Measurements from ENCODE around the gene WNT9A. TPM values are rescaled to one million over a fixed set of nuclear protein-coding genes. Genes with fewer than 3 reads are reported as not detected.
"Not testable (repeated sequence)": the region's sequence is repeated elsewhere in the genome, so short reads cannot be mapped to it uniquely, and the experiment has no call there.

Gene WNT9A
- polyA plus RNA-seq, 1 donor from 2014 or later = 0.57 TPM

GRCh38 chr1:227967815-227968214, 20.1 kb upstream of the WNT9A start:
- not testable (repeated sequence) for H4K20me1 ChIP-seq (ENCODE audit: insufficient read depth); H3K36me3 ChIP-seq (ENCODE audit: insufficient read depth, low read length); H3K79me2 ChIP-seq (replicated peaks; ENCODE audit: insufficient read depth, low read length); H3K9me2 ChIP-seq (ENCODE audit: insufficient read depth, low read length); H3K9ac ChIP-seq (ENCODE audit: low read length); H3F3A ChIP-seq (ENCODE audit: insufficient read depth, low read length, poor library complexity, severe bottlenecking); H3K4me2 ChIP-seq (ENCODE audit: low read length); H3K27ac ChIP-seq (ENCODE audit: low read length); H2AFZ ChIP-seq (ENCODE audit: low read depth, low read length); H3K4me3 ChIP-seq (ENCODE audit: low read length); H3K27me3 ChIP-seq (ENCODE audit: insufficient read depth, low read depth, low read length); H3K9me3 ChIP-seq (ENCODE audit: low read length)

DNA sequence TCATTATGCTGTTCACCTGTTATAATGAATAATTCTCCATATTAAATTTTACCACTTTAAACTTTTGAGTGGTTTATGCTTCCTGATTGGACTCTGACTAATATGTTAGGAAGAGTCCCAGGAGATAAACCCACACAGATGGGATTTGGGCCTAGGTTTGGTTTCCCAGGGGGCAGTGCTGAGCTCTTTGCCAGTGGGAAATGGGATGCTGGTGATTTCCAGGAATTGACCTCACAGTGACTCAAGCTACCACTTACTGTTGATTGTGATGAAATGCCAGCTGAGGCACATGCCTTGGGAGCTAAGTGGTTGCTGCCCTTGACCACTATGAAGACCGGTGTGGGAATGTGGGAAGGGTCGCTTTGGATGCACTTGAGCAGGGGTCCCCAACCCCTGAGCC, 19.0 kb upstream of the WNT9A start:
- not testable (repeated sequence) for H3K27ac ChIP-seq (ENCODE audit: low read length); H3K9me3 ChIP-seq (ENCODE audit: low read length); H3F3A ChIP-seq (ENCODE audit: insufficient read depth, low read length, poor library complexity, severe bottlenecking); H3K36me3 ChIP-seq (ENCODE audit: insufficient read depth, low read length); H2AFZ ChIP-seq (ENCODE audit: low read depth, low read length); H3K9me2 ChIP-seq (ENCODE audit: insufficient read depth, low read length); H3K27me3 ChIP-seq (ENCODE audit: insufficient read depth, low read depth, low read length); H3K79me2 ChIP-seq (replicated peaks; ENCODE audit: insufficient read depth, low read length); H3K4me2 ChIP-seq (ENCODE audit: low read length); H4K20me1 ChIP-seq (ENCODE audit: insufficient read depth); H3K4me3 ChIP-seq (ENCODE audit: low read length); H3K9ac ChIP-seq (ENCODE audit: low read length)

GRCh38 chr1:227961651-227962466, 14.1 kb upstream of the WNT9A start:
- no peaks in the 10 kb centered on the region for H4K20me1 ChIP-seq (ENCODE audit: insufficient read depth)
- H3K27ac ChIP-seq (ENCODE audit: low read length) = no peak overlapping the region
- no peaks in the 10 kb centered on the region for H3K9me3 ChIP-seq (ENCODE audit: low read length)
- H2AFZ ChIP-seq (ENCODE audit: low read depth, low read length) = no peak overlapping the region
- TF ChIP-seq MXI1 (conservative IDR thresholded peaks at IDR 0.05; ENCODE audit: poor library complexity, severe bottlenecking) (no peak), POLR2AphosphoS5 (IDR thresholded peaks at IDR 0.05) (no peak), RAD21 (conservative IDR thresholded peaks at IDR 0.05) (no peak), EP300 (conservative IDR thresholded peaks at IDR 0.05; ENCODE audit: poor library complexity, severe bottlenecking) (no peak), TAF1 (IDR thresholded peaks at IDR 0.05; ENCODE audit: low read depth) (no peak), SMC3 (conservative IDR thresholded peaks at IDR 0.05; ENCODE audit: poor library complexity) (no peak), REST (IDR thresholded peaks at IDR 0.05; ENCODE audit: borderline replicate concordance) (no peak), EZH2 (IDR thresholded peaks at IDR 0.05; ENCODE audit: borderline replicate concordance, insufficient read depth, low read length, poor library complexity, severe bottlenecking) (no peak)
- TF ChIP-seq, protein P1, sequence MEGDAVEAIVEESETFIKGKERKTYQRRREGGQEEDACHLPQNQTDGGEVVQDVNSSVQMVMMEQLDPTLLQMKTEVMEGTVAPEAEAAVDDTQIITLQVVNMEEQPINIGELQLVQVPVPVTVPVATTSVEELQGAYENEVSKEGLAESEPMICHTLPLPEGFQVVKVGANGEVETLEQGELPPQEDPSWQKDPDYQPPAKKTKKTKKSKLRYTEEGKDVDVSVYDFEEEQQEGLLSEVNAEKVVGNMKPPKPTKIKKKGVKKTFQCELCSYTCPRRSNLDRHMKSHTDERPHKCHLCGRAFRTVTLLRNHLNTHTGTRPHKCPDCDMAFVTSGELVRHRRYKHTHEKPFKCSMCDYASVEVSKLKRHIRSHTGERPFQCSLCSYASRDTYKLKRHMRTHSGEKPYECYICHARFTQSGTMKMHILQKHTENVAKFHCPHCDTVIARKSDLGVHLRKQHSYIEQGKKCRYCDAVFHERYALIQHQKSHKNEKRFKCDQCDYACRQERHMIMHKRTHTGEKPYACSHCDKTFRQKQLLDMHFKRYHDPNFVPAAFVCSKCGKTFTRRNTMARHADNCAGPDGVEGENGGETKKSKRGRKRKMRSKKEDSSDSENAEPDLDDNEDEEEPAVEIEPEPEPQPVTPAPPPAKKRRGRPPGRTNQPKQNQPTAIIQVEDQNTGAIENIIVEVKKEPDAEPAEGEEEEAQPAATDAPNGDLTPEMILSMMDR (IDR thresholded peaks at IDR 0.05; ENCODE audit: poor library complexity, severe bottlenecking) = no peak
- H3K4me2 ChIP-seq (ENCODE audit: low read length) = no peak overlapping the region
- no peak overlapping the region for H3K9ac ChIP-seq (ENCODE audit: low read length)
- no peaks in the 10 kb centered on the region for H3K27me3 ChIP-seq (ENCODE audit: insufficient read depth, low read depth, low read length)
- no peaks in the 10 kb centered on the region for H3K9me2 ChIP-seq (ENCODE audit: insufficient read depth, low read length)
- no peaks in the 10 kb centered on the region for H3K36me3 ChIP-seq (ENCODE audit: insufficient read depth, low read length)
- H3K4me3 ChIP-seq (ENCODE audit: low read length) = no peak overlapping the region
- H3K79me2 ChIP-seq (replicated peaks; ENCODE audit: insufficient read depth, low read length) = no peaks in the 10 kb centered on the region
- H3F3A ChIP-seq (ENCODE audit: insufficient read depth, low read length, poor library complexity, severe bottlenecking) = no peaks in the 10 kb centered on the region

All from neural cell (in vitro differentiated cells).